ENCODE measurements around the gene NXPH2. TPM values are rescaled to one million over a fixed set of nuclear protein-coding genes. Genes with fewer than 3 reads are reported as not detected.

Gene NXPH2
- total RNA-seq, 1 experiment from 2014 or later = 0.94 TPM

- TF ChIP-seq RORB (CRISPR knock-in tag; IDR thresholded peaks at IDR 0.05) (no peak), ZNF263 (CRISPR knock-in tag; IDR thresholded peaks at IDR 0.05; ENCODE audit: low read depth) (no peak), ZNF532 (CRISPR knock-in tag; IDR thresholded peaks at IDR 0.05; ENCODE audit: borderline replicate concordance) (no peak), ESRRA (CRISPR knock-in tag; IDR thresholded peaks at IDR 0.05; ENCODE audit: borderline replicate concordance) (no peak), NFE2L1 (CRISPR knock-in tag; IDR thresholded peaks at IDR 0.05) (no peak), NFYB (CRISPR knock-in tag; conservative IDR thresholded peaks at IDR 0.05; ENCODE audit: low read depth) (no peak), ARID4B (CRISPR knock-in tag; IDR thresholded peaks at IDR 0.05; ENCODE audit: borderline replicate concordance) (no peak), FOXJ3 (CRISPR knock-in tag; IDR thresholded peaks at IDR 0.05; ENCODE audit: borderline replicate concordance) (no peak), USF2 (CRISPR knock-in tag; IDR thresholded peaks at IDR 0.05) (no peak), E2F1 (CRISPR knock-in tag; IDR thresholded peaks at IDR 0.05) (no peak), TCF7 (CRISPR knock-in tag; IDR thresholded peaks at IDR 0.05; ENCODE audit: low read depth) (no peak), E2F4 (CRISPR knock-in tag; IDR thresholded peaks at IDR 0.05; ENCODE audit: borderline replicate concordance, low read depth) (no peak), ETV6 (CRISPR knock-in tag; IDR thresholded peaks at IDR 0.05) (no peak), ZBTB21 (CRISPR knock-in tag; IDR thresholded peaks at IDR 0.05; ENCODE audit: borderline replicate concordance) (no peak), CDX4 (CRISPR knock-in tag; IDR thresholded peaks at IDR 0.05; ENCODE audit: borderline replicate concordance) (no peak), IRF2 (CRISPR knock-in tag; IDR thresholded peaks at IDR 0.05; ENCODE audit: borderline replicate concordance, low read depth) (no peak)
- DNase-seq (ENCODE audit: low spot score) (no peak), ATAC-seq (no peak; the same call in 1 of the 2 replicates)
- ChIA-PET POLR2A (no interaction called here), CTCF (no interaction called here)
- Mint-ChIP-seq H3K36me3 (peaks cover 8% of the 10 kb centered on the region), H3K27me3 (ENCODE audit: low read depth) (no peaks in the 10 kb centered on the region; the same call in 1 of the 2 replicates), H3K4me1 (peaks cover 2% of the 10 kb centered on the region; the same call in 1 of the 2 replicates), H3K4me3 (no peak overlapping the region), H3K9me3 (peaks cover 25% of the 10 kb centered on the region), H3K27ac (no peak overlapping the region)
Measured at GRCh38 chr2:138630164-138630563, 150.0 kb downstream of the NXPH2 start.

Data from WTC11 (cell line).